H9 (cell line): Measurements from ENCODE around the gene MEG3. TPM values are rescaled to one million over a fixed set of nuclear protein-coding genes. Genes with fewer than 3 reads are reported as not detected.

Experiments
- DNase-seq: peaks from one replicate; pipeline ENCODE4 v3.0.0-alpha.2; 2017
- H2AFZ ChIP-seq: one replicate; pipeline ENCODE4 v1.6.1; 2013; ENCODE audit warnings: mild to moderate bottlenecking, low read length, control low read depth, moderate library complexity
- H2AK5ac ChIP-seq: 2 replicates; pipeline ENCODE4 v1.6.1; 2013; ENCODE audit warnings: low read length, control low read depth, mixed read lengths; ENCODE audit not compliant: insufficient read length
- H2BK120ac ChIP-seq: one replicate; pipeline ENCODE4 v1.6.1; 2013; ENCODE audit warnings: low read depth, mild to moderate bottlenecking, low read length, control low read depth, inconsistent platforms; ENCODE audit not compliant: poor library complexity, severe bottlenecking
- H2BK12ac ChIP-seq: 2 replicates; pipeline ENCODE4 v1.6.1; 2013; ENCODE audit warnings: low read length, control low read depth, mixed read lengths, low read depth; ENCODE audit not compliant: insufficient read length
- H2BK15ac ChIP-seq: 2 replicates; pipeline ENCODE4 v1.6.1; 2013; ENCODE audit warnings: low read depth, low read length, control low read depth
- H2BK20ac ChIP-seq: one replicate; pipeline ENCODE4 v1.6.1; 2013; ENCODE audit warnings: low read depth, mild to moderate bottlenecking, low read length, control low read depth, inconsistent platforms; ENCODE audit not compliant: poor library complexity, severe bottlenecking
- H2BK5ac ChIP-seq: 2 replicates; pipeline ENCODE4 v1.6.1; 2013; ENCODE audit warnings: low read length, control low read depth, mixed read lengths; ENCODE audit not compliant: insufficient read length
- H3K14ac ChIP-seq: 2 replicates; pipeline ENCODE4 v1.6.1; 2013; ENCODE audit warnings: low read length, control low read depth; ENCODE audit not compliant: insufficient read depth
- H3K18ac ChIP-seq: 2 replicates; pipeline ENCODE4 v1.6.1; 2013; ENCODE audit warnings: low read depth, mild to moderate bottlenecking, mixed read lengths, low read length, control low read depth; ENCODE audit not compliant: insufficient read length
- H3K23ac ChIP-seq: 2 replicates; pipeline ENCODE4 v1.6.1; 2013; ENCODE audit warnings: low read length, control low read depth, mixed read lengths, low read depth; ENCODE audit not compliant: insufficient read length
- H3K23me2 ChIP-seq: 2 replicates; pipeline ENCODE4 v1.6.1; 2013; ENCODE audit warnings: low read depth, mild to moderate bottlenecking, mixed read lengths, low read length, control low read depth; ENCODE audit not compliant: insufficient read length, poor library complexity, severe bottlenecking
- H3K27ac ChIP-seq: 2 replicates; pipeline ENCODE4 v1.5.1; 2013; ENCODE audit warnings: low read length, control low read depth, mixed read lengths, low read depth; ENCODE audit not compliant: insufficient read length
- H3K27me3 ChIP-seq: 2 replicates; pipeline ENCODE4 v1.6.1; 2013; ENCODE audit warnings: low read length, control low read depth, inconsistent platforms; ENCODE audit not compliant: insufficient read depth
- H3K4ac ChIP-seq: 2 replicates; pipeline ENCODE4 v1.6.1; 2013; ENCODE audit warnings: low read depth, mild to moderate bottlenecking, control low read depth, inconsistent platforms, low read length, moderate library complexity
- H3K4me1 ChIP-seq: 2 replicates; pipeline ENCODE4 v1.6.1; 2013; ENCODE audit warnings: low read length, control low read depth, inconsistent platforms; ENCODE audit not compliant: insufficient read depth
- H3K4me2 ChIP-seq: 2 replicates; pipeline ENCODE4 v1.6.1; 2013; ENCODE audit warnings: low read length, control low read depth, mixed read lengths; ENCODE audit not compliant: insufficient read length, insufficient read depth
- H3K56ac ChIP-seq: 2 replicates; pipeline ENCODE4 v1.6.1; 2013; ENCODE audit warnings: low read depth, mild to moderate bottlenecking, mixed read lengths, low read length, control low read depth; ENCODE audit not compliant: insufficient read length
- H3K79me1 ChIP-seq: 2 replicates; pipeline ENCODE4 v1.6.1; 2013; ENCODE audit warnings: low read depth, mild to moderate bottlenecking, moderate library complexity, low read length, control low read depth, inconsistent platforms; ENCODE audit not compliant: insufficient read depth, poor library complexity, severe bottlenecking
- H3K79me2 ChIP-seq: 2 replicates; pipeline ENCODE4 v1.6.1; 2013; ENCODE audit warnings: low read length, control low read depth, inconsistent platforms; ENCODE audit not compliant: insufficient read depth
- H3K9ac ChIP-seq: 2 replicates; pipeline ENCODE4 v1.6.1; 2013; ENCODE audit warnings: low read length, control low read depth, mixed read lengths; ENCODE audit not compliant: insufficient read length; ENCODE audit errors: extremely low read depth
- H3K9me3 ChIP-seq: one replicate; pipeline ENCODE4 v1.6.1; 2013; ENCODE audit warnings: low read depth, low read length, inconsistent platforms; ENCODE audit not compliant: control insufficient read depth
- H3T11ph ChIP-seq: one replicate; pipeline ENCODE4 v1.6.1; 2013; ENCODE audit warnings: mild to moderate bottlenecking, low read length, control low read depth, inconsistent platforms
- H4K20me1 ChIP-seq: one replicate; pipeline ENCODE4 v1.6.1; 2013; ENCODE audit not compliant: control insufficient read depth, insufficient read length, insufficient read depth
- H4K5ac ChIP-seq: 2 replicates; pipeline ENCODE4 v1.6.1; 2013; ENCODE audit warnings: low read depth, mild to moderate bottlenecking, mixed read lengths, low read length, control low read depth; ENCODE audit not compliant: insufficient read length
- H4K8ac ChIP-seq: replicated peaks from 2 replicates; pipeline ENCODE4 v1.6.1; 2013; ENCODE audit warnings: low read length, control low read depth, mixed read lengths, low read depth; ENCODE audit not compliant: insufficient read length
- H4K91ac ChIP-seq: 2 replicates; pipeline ENCODE4 v1.6.1; 2013; ENCODE audit warnings: low read depth, mild to moderate bottlenecking, moderate library complexity, mixed read lengths, low read length, control low read depth; ENCODE audit not compliant: insufficient read length
- H3K27ac Mint-ChIP-seq, 3 experiments: 2 replicates in 2 of 3; 3 replicates in 1 of 3; pipeline ENCODE4 v1.8.0; 2020 to 2021; ENCODE audit warnings: mixed read lengths in 3 of 3, mild to moderate bottlenecking in 1 of 3, moderate library complexity in 1 of 3
- H3K27me3 Mint-ChIP-seq: 2 replicates; pipeline ENCODE4 v1.8.0; 2021; ENCODE audit warnings: low read depth, mild to moderate bottlenecking, moderate library complexity, mixed read lengths
- H3K36me3 Mint-ChIP-seq, 3 experiments: 2 replicates in 2 of 3; 3 replicates in 1 of 3; pipeline ENCODE4 v1.8.0; 2020 to 2021; ENCODE audit warnings: low read depth in 3 of 3, mixed read lengths in 3 of 3; ENCODE audit not compliant: insufficient read depth in 1 of 3
- H3K4me1 Mint-ChIP-seq, 2 experiments: 2 replicates each; pipeline ENCODE4 v1.8.0; 2020; ENCODE audit warnings: mixed read lengths in 2 of 2
- H3K4me3 Mint-ChIP-seq, 2 experiments: 2 replicates in 1 of 2; 3 replicates in 1 of 2; pipeline ENCODE4 v1.8.0; 2020 to 2021; ENCODE audit warnings: mild to moderate bottlenecking in 2 of 2, mixed read lengths in 2 of 2, moderate library complexity in 1 of 2
- H3K9me3 Mint-ChIP-seq, 2 experiments: 2 replicates in 1 of 2; 3 replicates in 1 of 2; pipeline ENCODE4 v1.8.0; 2020; ENCODE audit warnings: mild to moderate bottlenecking in 2 of 2, mixed read lengths in 2 of 2, moderate library complexity in 1 of 2
- WGBS: extraction: QIAGEN DNeasy Blood & Tissue Kit; methylation state at CpG from one replicate; pipeline ENCODE4 v1.1.7; 2013; ENCODE audit warnings: missing lambda C conversion rate, low lambda C conversion rate, mixed read lengths; ENCODE audit not compliant: insufficient read length; ENCODE audit errors: extremely low coverage; 5-methylcytosine and 5-hydroxymethylcytosine counted together
- total RNA-seq: library from RNA; stranded (reverse); gene quantifications from 2 replicates; pipeline ENCODE4 v1.2.1, GENCODE V29; 2021
- TF ChIP-seq, protein P1 (sequence below): fragments of 200-600 bp; sonication (generic); conservative IDR thresholded peaks from 3 replicates; pipeline ENCODE4 v1.8.0; 2021; ENCODE audit warnings: antibody characterized with exemption, mild to moderate bottlenecking

The MEG3 gene
- total RNA-seq, 1 experiment from 2014 or later = 0.52 TPM

DNA sequence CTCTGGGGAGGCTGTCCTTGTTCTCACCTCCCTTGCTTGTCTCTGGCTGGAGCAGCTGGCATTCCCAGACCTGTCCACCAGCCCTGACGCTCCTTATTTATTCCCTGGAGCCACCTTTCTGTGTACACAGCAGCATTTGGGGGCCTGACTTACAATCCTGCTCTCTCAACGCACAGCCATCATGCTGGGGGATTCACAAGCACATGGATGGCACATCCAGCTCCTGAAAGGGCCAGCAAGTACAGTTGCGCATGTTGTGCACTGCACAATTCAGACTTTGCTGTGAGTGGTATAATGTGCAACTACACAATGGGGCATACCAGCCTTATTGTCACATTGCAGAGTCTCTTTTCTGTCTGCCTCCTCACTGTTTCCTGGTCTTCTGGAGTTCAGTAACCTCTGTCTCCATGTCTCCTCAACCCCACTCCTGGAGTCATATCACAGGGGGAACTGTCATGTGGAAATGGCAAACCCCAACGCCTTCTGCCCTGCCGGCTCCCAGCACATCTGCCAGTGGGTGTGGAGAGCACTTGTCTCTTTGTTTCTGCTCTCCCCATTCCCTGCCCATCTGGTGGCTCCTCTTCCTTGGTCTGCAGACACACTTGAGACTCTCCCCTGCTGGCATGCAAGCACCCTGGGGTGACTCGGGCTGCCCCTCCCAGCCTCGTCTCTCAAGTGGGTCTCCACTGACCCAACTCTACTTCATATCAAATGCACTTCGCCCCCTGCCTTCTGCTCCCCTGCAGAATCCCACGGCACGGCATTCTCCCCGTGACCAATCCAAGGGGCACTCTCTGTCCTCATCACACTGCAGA lies 41.2 kb upstream of the MEG3 start:
- Histone ChIP-seq H2AK5ac (no peak overlapping the region), H2BK20ac (no peak overlapping the region), H3K4me2 (no peak overlapping the region), H3T11ph (no peak overlapping the region), H3K27ac (no peak overlapping the region), H2BK15ac (no peak overlapping the region), H3K4ac (no peak overlapping the region), H3K79me1 (no peaks in the 10 kb centered on the region), H3K9me3 (no peaks in the 10 kb centered on the region), H2AFZ (no peak overlapping the region), H2BK12ac (no peak overlapping the region), H4K91ac (no peak overlapping the region), H3K4me1 (no peaks in the 10 kb centered on the region), H3K9ac (no peak overlapping the region), H3K79me2 (no peaks in the 10 kb centered on the region), H3K23ac (no peak overlapping the region), H2BK120ac (no peak overlapping the region), H3K23me2 (no peaks in the 10 kb centered on the region), H3K18ac (no peak overlapping the region), H4K5ac (no peak overlapping the region), H2BK5ac (no peak overlapping the region), H3K14ac (no peak overlapping the region), H4K20me1 (no peaks in the 10 kb centered on the region), H3K56ac (no peak overlapping the region), H3K27me3 (no peaks in the 10 kb centered on the region), H4K8ac (no peak overlapping the region)
- no CpG with 5 or more reads among the region's 11 CpGs for WGBS
- Mint-ChIP-seq H3K9me3 (no peaks in the 10 kb centered on the region; a peak in 1 of 5 replicates), H3K27ac (peak overlapping the region in 1 of 3 experiments; percentile 20; a peak in 2 of 7 replicates), H3K4me3 (no peak overlapping the region), H3K4me1 (peaks cover 9 to 20% of the 10 kb centered on the region in 2 experiments), H3K36me3 (no peaks in the 10 kb centered on the region), H3K27me3 (peaks cover 3% of the 10 kb centered on the region)
- no peak for DNase-seq
- TF ChIP-seq, protein P1, sequence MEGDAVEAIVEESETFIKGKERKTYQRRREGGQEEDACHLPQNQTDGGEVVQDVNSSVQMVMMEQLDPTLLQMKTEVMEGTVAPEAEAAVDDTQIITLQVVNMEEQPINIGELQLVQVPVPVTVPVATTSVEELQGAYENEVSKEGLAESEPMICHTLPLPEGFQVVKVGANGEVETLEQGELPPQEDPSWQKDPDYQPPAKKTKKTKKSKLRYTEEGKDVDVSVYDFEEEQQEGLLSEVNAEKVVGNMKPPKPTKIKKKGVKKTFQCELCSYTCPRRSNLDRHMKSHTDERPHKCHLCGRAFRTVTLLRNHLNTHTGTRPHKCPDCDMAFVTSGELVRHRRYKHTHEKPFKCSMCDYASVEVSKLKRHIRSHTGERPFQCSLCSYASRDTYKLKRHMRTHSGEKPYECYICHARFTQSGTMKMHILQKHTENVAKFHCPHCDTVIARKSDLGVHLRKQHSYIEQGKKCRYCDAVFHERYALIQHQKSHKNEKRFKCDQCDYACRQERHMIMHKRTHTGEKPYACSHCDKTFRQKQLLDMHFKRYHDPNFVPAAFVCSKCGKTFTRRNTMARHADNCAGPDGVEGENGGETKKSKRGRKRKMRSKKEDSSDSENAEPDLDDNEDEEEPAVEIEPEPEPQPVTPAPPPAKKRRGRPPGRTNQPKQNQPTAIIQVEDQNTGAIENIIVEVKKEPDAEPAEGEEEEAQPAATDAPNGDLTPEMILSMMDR = no peak
